Central memory CD8-positive, alpha-beta T cell (primary cell): Measurements from ENCODE around the gene SCUBE1.

Experiments used
- ATAC-seq: fragments of 150-1000 bp; cut with Tn5 transposase; replicated peaks from 2 replicates; pipeline ENCODE4 v1.10.0; 2022; ENCODE audit warnings: mild to moderate bottlenecking, moderate FRiP score, moderate number of reproducible peaks; ENCODE audit not compliant: poor library complexity, severe bottlenecking; ENCODE audit errors: extremely low read depth
- DNase-seq, 2 donors: peaks; one replicate each; pipeline ENCODE4 v3.0.0; 2021; ENCODE audit warnings: low spot score in 2 of 2
- H3K27ac Mint-ChIP-seq: one replicate; pipeline ENCODE4 v1.8.0; 2022; ENCODE audit warnings: low read depth, mild to moderate bottlenecking, moderate library complexity, mixed read lengths
- H3K27me3 Mint-ChIP-seq: one replicate; pipeline ENCODE4 v1.8.0; 2022; ENCODE audit warnings: mixed read lengths
- H3K36me3 Mint-ChIP-seq: one replicate; pipeline ENCODE4 v1.8.0; 2022; ENCODE audit warnings: mild to moderate bottlenecking, moderate library complexity, mixed read lengths; ENCODE audit not compliant: insufficient read depth
- H3K4me1 Mint-ChIP-seq: one replicate; pipeline ENCODE4 v1.8.0; 2022; ENCODE audit warnings: mixed read lengths
- H3K4me3 Mint-ChIP-seq: one replicate; pipeline ENCODE4 v1.8.0; 2022; ENCODE audit warnings: mild to moderate bottlenecking, moderate library complexity, mixed read lengths
- H3K9me3 Mint-ChIP-seq: one replicate; pipeline ENCODE4 v1.8.0; 2022; ENCODE audit warnings: mixed read lengths

Gene SCUBE1

GRCh38 chr22:43247546-43248260 lies 95.5 kb downstream of the SCUBE1 start:
- H3K4me3 Mint-ChIP-seq = no peak overlapping the region
- no peaks in the 10 kb centered on the region for H3K4me1 Mint-ChIP-seq
- H3K27me3 Mint-ChIP-seq = no peaks in the 10 kb centered on the region
- DNase-seq (no peak), ATAC-seq (no peak)
- no peaks in the 10 kb centered on the region for H3K36me3 Mint-ChIP-seq
- no peaks in the 10 kb centered on the region for H3K9me3 Mint-ChIP-seq
- H3K27ac Mint-ChIP-seq = no peak overlapping the region

GRCh38 chr22:43246188-43246587 lies 97.0 kb downstream of the SCUBE1 start:
- DNase-seq = no peak
- no peaks in the 10 kb centered on the region for H3K27me3 Mint-ChIP-seq

GRCh38 chr22:43245717-43246116 lies 97.5 kb downstream of the SCUBE1 start:
- no peak for DNase-seq
- ATAC-seq = no peak
- Mint-ChIP-seq H3K27ac (no peak overlapping the region), H3K4me3 (no peak overlapping the region), H3K36me3 (no peaks in the 10 kb centered on the region), H3K27me3 (no peaks in the 10 kb centered on the region), H3K9me3 (no peaks in the 10 kb centered on the region), H3K4me1 (no peaks in the 10 kb centered on the region)

More at GRCh38 chr22:43246188-43246587, 97.0 kb downstream of the SCUBE1 start:
- ATAC-seq = no peak
- no peaks in the 10 kb centered on the region for H3K9me3 Mint-ChIP-seq
- no peak overlapping the region for H3K27ac Mint-ChIP-seq
- no peaks in the 10 kb centered on the region for H3K36me3 Mint-ChIP-seq
- no peaks in the 10 kb centered on the region for H3K4me1 Mint-ChIP-seq
- H3K4me3 Mint-ChIP-seq = no peak overlapping the region

GRCh38 chr22:43244803-43245527 lies 98.2 kb downstream of the SCUBE1 start:
- Mint-ChIP-seq H3K4me1 (no peaks in the 10 kb centered on the region), H3K36me3 (no peaks in the 10 kb centered on the region), H3K9me3 (no peaks in the 10 kb centered on the region), H3K27ac (no peak overlapping the region), H3K27me3 (no peaks in the 10 kb centered on the region), H3K4me3 (no peak overlapping the region)
- DNase-seq = no peak
- ATAC-seq = no peak

GRCh38 chr22:43244402-43244801 lies 98.8 kb downstream of the SCUBE1 start:
- no peaks in the 10 kb centered on the region for H3K9me3 Mint-ChIP-seq
- no peaks in the 10 kb centered on the region for H3K27me3 Mint-ChIP-seq
- H3K4me3 Mint-ChIP-seq = no peak overlapping the region
- no peak for DNase-seq
- H3K27ac Mint-ChIP-seq = no peak overlapping the region
- no peaks in the 10 kb centered on the region for H3K4me1 Mint-ChIP-seq
- ATAC-seq = no peak
- H3K36me3 Mint-ChIP-seq = no peaks in the 10 kb centered on the region

- H3K27me3 Mint-ChIP-seq = peaks cover 7% of the 10 kb centered on the region
- no peak overlapping the region for H3K4me3 Mint-ChIP-seq
- DNase-seq = no peak
- H3K27ac Mint-ChIP-seq = no peak overlapping the region
- no peaks in the 10 kb centered on the region for H3K36me3 Mint-ChIP-seq
- no peak for ATAC-seq
- H3K9me3 Mint-ChIP-seq = no peaks in the 10 kb centered on the region
- H3K4me1 Mint-ChIP-seq = no peaks in the 10 kb centered on the region
Observed at GRCh38 chr22:43243324-43243723, 99.8 kb downstream of the SCUBE1 start.

- ATAC-seq = no peak
- no peaks in the 10 kb centered on the region for H3K36me3 Mint-ChIP-seq
- DNase-seq = no peak
- H3K27ac Mint-ChIP-seq = no peak overlapping the region
- H3K4me1 Mint-ChIP-seq = no peaks in the 10 kb centered on the region
- H3K27me3 Mint-ChIP-seq = peaks cover 9% of the 10 kb centered on the region
- H3K4me3 Mint-ChIP-seq = no peak overlapping the region
- no peaks in the 10 kb centered on the region for H3K9me3 Mint-ChIP-seq
Observed at GRCh38 chr22:43242627-43243026, 100.5 kb downstream of the SCUBE1 start.

- no peaks in the 10 kb centered on the region for H3K9me3 Mint-ChIP-seq
Observed at GRCh38 chr22:43241699-43242386, 101.3 kb downstream of the SCUBE1 start.

GRCh38 chr22:43241138-43241597 lies 102.0 kb downstream of the SCUBE1 start:
- H3K9me3 Mint-ChIP-seq = no peaks in the 10 kb centered on the region
- H3K36me3 Mint-ChIP-seq = no peaks in the 10 kb centered on the region
- H3K27ac Mint-ChIP-seq = no peak overlapping the region
- H3K4me1 Mint-ChIP-seq = no peaks in the 10 kb centered on the region
- no peak for ATAC-seq
- H3K27me3 Mint-ChIP-seq = peaks cover 14% of the 10 kb centered on the region
- H3K4me3 Mint-ChIP-seq = no peak overlapping the region
- no peak for DNase-seq

More at GRCh38 chr22:43241699-43242386, 101.3 kb downstream of the SCUBE1 start:
- H3K4me1 Mint-ChIP-seq = no peaks in the 10 kb centered on the region
- no peaks in the 10 kb centered on the region for H3K36me3 Mint-ChIP-seq
- no peak overlapping the region for H3K4me3 Mint-ChIP-seq
- no peak for DNase-seq
- no peak for ATAC-seq
- peaks cover 9% of the 10 kb centered on the region for H3K27me3 Mint-ChIP-seq
- no peak overlapping the region for H3K27ac Mint-ChIP-seq

GRCh38 chr22:43240614-43241013 lies 102.6 kb downstream of the SCUBE1 start:
- peaks cover 18% of the 10 kb centered on the region for H3K27me3 Mint-ChIP-seq
- H3K9me3 Mint-ChIP-seq = no peaks in the 10 kb centered on the region
- no peak overlapping the region for H3K4me3 Mint-ChIP-seq
- H3K36me3 Mint-ChIP-seq = no peaks in the 10 kb centered on the region
- H3K27ac Mint-ChIP-seq = no peak overlapping the region
- H3K4me1 Mint-ChIP-seq = no peaks in the 10 kb centered on the region
- no peak for ATAC-seq
- DNase-seq = no peak

- Mint-ChIP-seq H3K27ac (no peak overlapping the region), H3K27me3 (peaks cover 18% of the 10 kb centered on the region), H3K4me1 (no peaks in the 10 kb centered on the region), H3K9me3 (no peaks in the 10 kb centered on the region), H3K36me3 (no peaks in the 10 kb centered on the region), H3K4me3 (no peak overlapping the region)
- no peak for DNase-seq
- ATAC-seq = no peak
Observed at GRCh38 chr22:43239956-43240355, 103.2 kb downstream of the SCUBE1 start.

GRCh38 chr22:43239193-43239780 lies 103.9 kb downstream of the SCUBE1 start:
- Mint-ChIP-seq H3K9me3 (no peaks in the 10 kb centered on the region), H3K27me3 (peaks cover 18% of the 10 kb centered on the region), H3K4me1 (no peaks in the 10 kb centered on the region), H3K36me3 (no peaks in the 10 kb centered on the region), H3K4me3 (no peak overlapping the region), H3K27ac (no peak overlapping the region)
- ATAC-seq (no peak), DNase-seq (no peak)
